ENCODE measurements around the gene BUB3.

The BUB3 gene

DNA sequence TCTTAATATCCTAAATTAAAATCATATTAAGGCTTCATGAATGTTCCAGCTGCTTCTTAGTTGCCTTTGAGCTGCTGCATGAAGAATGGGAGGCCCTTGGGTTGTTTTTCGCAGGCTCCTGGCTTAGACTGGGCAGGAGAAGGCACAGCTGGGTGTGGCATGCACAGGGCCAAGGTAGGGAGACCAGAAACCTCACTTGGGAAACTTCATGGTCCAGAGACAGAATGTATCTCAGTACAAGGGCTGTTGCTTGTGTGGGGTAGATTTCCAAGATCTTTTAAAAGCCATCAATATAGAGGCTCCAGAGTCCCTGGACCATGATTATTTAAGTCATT lies 49.9 kb downstream of the BUB3 start:
- DNase-seq (ENCODE audit: low spot score), result no peak

DNA sequence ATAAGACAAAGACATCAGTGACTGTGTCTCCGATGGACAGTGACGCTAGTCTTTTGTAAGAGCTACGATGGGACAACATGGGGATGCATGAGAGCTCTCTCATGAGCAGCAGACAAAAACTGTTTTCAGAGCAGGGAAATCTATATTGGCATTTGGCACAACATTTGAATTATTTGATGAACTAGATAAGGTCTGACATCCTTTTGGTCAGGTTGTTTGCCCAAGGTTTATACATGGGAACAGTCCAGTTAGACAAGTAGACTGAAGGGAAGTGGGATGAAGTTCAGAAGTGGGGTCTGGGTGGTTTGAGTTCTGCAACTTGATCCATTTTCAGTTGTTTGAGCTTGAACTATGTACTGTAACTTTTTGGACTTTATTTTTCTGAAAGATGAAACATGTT lies 50.8 kb downstream of the BUB3 start:
- no peak for DNase-seq (ENCODE audit: low spot score)

GRCh38 chr10:123212063-123212462 lies 57.9 kb downstream of the BUB3 start:
- DNase-seq (ENCODE audit: low spot score), result no peak

GRCh38 chr10:123212640-123213039 lies 58.4 kb downstream of the BUB3 start:
- no peak for DNase-seq (ENCODE audit: low spot score)

DNA sequence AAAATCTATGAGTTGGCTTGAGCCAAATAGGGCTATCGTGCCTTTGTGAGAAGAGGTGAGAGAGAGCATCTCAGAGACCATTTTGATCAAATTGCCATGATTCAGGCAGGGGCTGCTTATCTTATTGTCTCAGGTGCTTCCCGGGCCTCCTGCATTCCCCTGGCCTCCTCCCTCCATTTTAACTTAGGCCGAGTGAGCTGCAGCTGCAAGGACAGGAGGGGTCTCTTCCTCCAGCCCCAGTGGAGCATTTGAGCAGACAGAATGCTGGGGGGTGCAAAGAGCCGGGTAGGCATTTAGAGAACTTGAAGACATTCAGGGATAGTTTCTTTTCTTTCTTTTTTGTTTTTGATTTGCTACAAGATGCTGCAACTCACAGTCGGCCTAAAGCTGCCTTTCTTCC lies 59.0 kb downstream of the BUB3 start:
- DNase-seq (ENCODE audit: low spot score), result no peak
